HEK293 (cell line): ENCODE data around the gene PRDM13.
A peak's percentile ranks its signal among the peaks of the same experiment; 100 is the strongest.

Experiments used
- ATF2 ChIP-seq: fragments of 450-650 bp; formaldehyde crosslinking; IDR thresholded peaks from 2 replicates; pipeline ENCODE4 v1.5.1; 2016; ENCODE audit warnings: missing biosample characterization, missing genetic modification characterization, low read depth
- BCL6B ChIP-seq: fragments of 450-650 bp; formaldehyde crosslinking; IDR thresholded peaks from 2 replicates; pipeline ENCODE4 v1.5.1; 2017; ENCODE audit warnings: missing biosample characterization, missing genetic modification characterization
- HIC1 ChIP-seq: fragments of 450-650 bp; formaldehyde crosslinking; IDR thresholded peaks from 2 replicates; pipeline ENCODE4 v1.5.1; 2016; ENCODE audit warnings: missing biosample characterization, missing genetic modification characterization
- HOXA7 ChIP-seq: sonication (generic); formaldehyde crosslinking; IDR thresholded peaks from 2 replicates; pipeline ENCODE4 v1.8.1; 2022; ENCODE audit warnings: missing genetic modification reagents, borderline replicate concordance
- KLF8 ChIP-seq: fragments of 450-650 bp; formaldehyde crosslinking; IDR thresholded peaks from 2 replicates; pipeline ENCODE4 v1.5.1; 2016; ENCODE audit warnings: missing biosample characterization, missing genetic modification characterization
- PATZ1 ChIP-seq: fragments of 450-650 bp; formaldehyde crosslinking; IDR thresholded peaks from 2 replicates; pipeline ENCODE4 v1.5.1; 2016; ENCODE audit warnings: missing biosample characterization, missing genetic modification characterization
- PBX3 ChIP-seq: sonication (generic); formaldehyde crosslinking; IDR thresholded peaks from 2 replicates; pipeline ENCODE4 v1.8.1; 2022; ENCODE audit warnings: mild to moderate bottlenecking, moderate library complexity, missing genetic modification reagents
- SCRT2 ChIP-seq: fragments of 450-650 bp; formaldehyde crosslinking; IDR thresholded peaks from 2 replicates; pipeline ENCODE4 v1.5.1; 2016; ENCODE audit warnings: missing biosample characterization, missing genetic modification characterization
- ZBTB8A ChIP-seq: fragments of 450-650 bp; formaldehyde crosslinking; IDR thresholded peaks from 2 replicates; pipeline ENCODE4 v1.5.1; 2016; ENCODE audit warnings: missing biosample characterization, missing genetic modification characterization
- ZNF184 ChIP-seq: fragments of 450-650 bp; IDR thresholded peaks from 2 replicates; pipeline ENCODE4 v1.5.1; 2018; ENCODE audit warnings: missing biosample characterization, mild to moderate bottlenecking, missing genetic modification characterization
- ZNF398 ChIP-seq: fragments of 450-650 bp; formaldehyde crosslinking; IDR thresholded peaks from 2 replicates; pipeline ENCODE4 v1.5.1; 2017; ENCODE audit warnings: missing biosample characterization, missing genetic modification characterization
- ZNF423 ChIP-seq: fragments of 450-650 bp; formaldehyde crosslinking; IDR thresholded peaks from 2 replicates; pipeline ENCODE4 v1.5.1; 2016; ENCODE audit warnings: missing biosample characterization, missing genetic modification characterization
- ZNF513 ChIP-seq: fragments of 450-650 bp; IDR thresholded peaks from 2 replicates; pipeline ENCODE4 v1.5.1; 2018; ENCODE audit warnings: missing biosample characterization, missing genetic modification characterization
- ZNF529 ChIP-seq: fragments of 450-650 bp; formaldehyde crosslinking; IDR thresholded peaks from 2 replicates; pipeline ENCODE4 v1.5.1; 2017; ENCODE audit warnings: missing genetic modification characterization, missing biosample characterization; ENCODE audit not compliant: insufficient replicate concordance
- ZNF549 ChIP-seq: fragments of 450-650 bp; IDR thresholded peaks from 2 replicates; pipeline ENCODE4 v1.5.1; 2018; ENCODE audit warnings: missing biosample characterization, missing genetic modification characterization, mild to moderate bottlenecking, inconsistent platforms, moderate library complexity
- ZNF791 ChIP-seq: fragments of 450-650 bp; formaldehyde crosslinking; IDR thresholded peaks from 2 replicates; pipeline ENCODE4 v1.5.1; 2016; ENCODE audit warnings: missing biosample characterization, missing genetic modification characterization

PRDM13 gene

GRCh38 chr6:99613705-99614429 lies 7.2 kb downstream of the PRDM13 start (continued):
- peak; percentile 63; the same call in 1 of the 2 replicates for TF ChIP-seq PBX3 (CRISPR knock-in tag)
- TF ChIP-seq ZNF184 (tag by site-specific recombination), result no peak
- peak; percentile 77 for TF ChIP-seq ZBTB8A (tag by site-specific recombination)
- TF ChIP-seq ZNF791 (tag by site-specific recombination), result no peak
- peak; percentile 12 for TF ChIP-seq HIC1 (tag by site-specific recombination)
- TF ChIP-seq SCRT2 (tag by site-specific recombination), result peak; percentile 74
- TF ChIP-seq ZNF423 (tag by site-specific recombination), result peak; percentile 60; the same call in 1 of the 2 replicates
- TF ChIP-seq KLF8 (tag by site-specific recombination), result peak; percentile 23; the same call in 1 of the 2 replicates
- TF ChIP-seq ZNF398, result no peak
- no peak for TF ChIP-seq HOXA7 (CRISPR knock-in tag)
- TF ChIP-seq BCL6B (tag by site-specific recombination), result no peak
- TF ChIP-seq ATF2 (tag by site-specific recombination), result no peak
- peak; percentile 30; the same call in 1 of the 2 replicates for TF ChIP-seq PATZ1 (tag by site-specific recombination)
- no peak for TF ChIP-seq ZNF529
- TF ChIP-seq ZNF513 (tag by site-specific recombination), result no peak
- TF ChIP-seq ZNF549 (tag by site-specific recombination), result no peak; the same call in 1 of the 2 replicates
